ENCODE data around the gene CEBPZOS. TPM values are rescaled to one million over a fixed set of nuclear protein-coding genes. Genes with fewer than 3 reads are reported as not detected.

CEBPZOS gene
- total RNA-seq, 1 donor = 21.4 TPM

DNA sequence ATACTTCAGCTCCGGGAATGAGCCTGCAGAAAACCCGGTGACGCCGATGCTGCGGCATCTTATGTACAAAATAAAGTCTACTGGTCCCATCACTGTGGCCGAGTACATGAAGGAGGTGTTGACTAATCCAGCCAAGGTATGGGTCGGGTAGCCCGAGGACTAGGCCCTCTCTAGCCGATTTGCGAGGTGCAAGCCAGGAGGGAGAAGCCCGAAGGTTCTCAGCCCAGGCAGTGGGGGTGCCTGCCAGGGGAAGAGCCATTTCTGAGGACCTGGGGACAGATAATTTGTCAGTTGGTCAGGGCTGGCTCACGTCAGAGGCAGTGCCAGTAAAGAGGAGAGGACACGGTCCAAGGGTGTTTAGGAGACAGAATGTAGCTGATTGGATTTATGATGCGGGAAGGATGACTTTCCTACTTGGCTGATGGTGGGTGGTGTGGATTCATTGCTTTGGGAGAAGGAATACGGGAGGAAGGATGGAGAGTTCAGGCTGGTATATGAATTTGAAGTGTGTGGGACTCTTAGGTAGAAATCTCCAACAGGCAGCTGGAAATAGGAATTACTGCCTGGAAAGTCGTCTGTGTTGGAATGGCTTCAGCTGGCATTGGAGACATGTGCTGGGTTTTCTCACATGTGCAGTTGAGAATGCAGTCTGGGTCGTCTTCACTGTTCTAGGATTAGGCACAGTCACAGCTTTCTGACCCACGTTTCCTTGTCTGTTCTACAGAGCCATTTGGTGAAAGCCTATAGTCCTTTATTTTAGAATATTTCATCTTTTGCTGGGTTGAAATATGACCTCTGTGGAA lies 36.0 kb downstream of the CEBPZOS start:
- DNase-seq (ENCODE audit: insufficient read length, low spot score, missing footprints) = no peak
- peaks cover 80% of the 10 kb centered on the region for H3K79me2 ChIP-seq (ENCODE audit: insufficient read depth, low read length)
- H3K27me3 ChIP-seq (ENCODE audit: insufficient read depth, low read length) = no peaks in the 10 kb centered on the region
- H3K27ac ChIP-seq (ENCODE audit: low read depth, low read length) = peak overlapping the region; percentile 98
- H2AFZ ChIP-seq (ENCODE audit: low read length) = peak overlapping the region; percentile 94
- TF ChIP-seq, protein P1, sequence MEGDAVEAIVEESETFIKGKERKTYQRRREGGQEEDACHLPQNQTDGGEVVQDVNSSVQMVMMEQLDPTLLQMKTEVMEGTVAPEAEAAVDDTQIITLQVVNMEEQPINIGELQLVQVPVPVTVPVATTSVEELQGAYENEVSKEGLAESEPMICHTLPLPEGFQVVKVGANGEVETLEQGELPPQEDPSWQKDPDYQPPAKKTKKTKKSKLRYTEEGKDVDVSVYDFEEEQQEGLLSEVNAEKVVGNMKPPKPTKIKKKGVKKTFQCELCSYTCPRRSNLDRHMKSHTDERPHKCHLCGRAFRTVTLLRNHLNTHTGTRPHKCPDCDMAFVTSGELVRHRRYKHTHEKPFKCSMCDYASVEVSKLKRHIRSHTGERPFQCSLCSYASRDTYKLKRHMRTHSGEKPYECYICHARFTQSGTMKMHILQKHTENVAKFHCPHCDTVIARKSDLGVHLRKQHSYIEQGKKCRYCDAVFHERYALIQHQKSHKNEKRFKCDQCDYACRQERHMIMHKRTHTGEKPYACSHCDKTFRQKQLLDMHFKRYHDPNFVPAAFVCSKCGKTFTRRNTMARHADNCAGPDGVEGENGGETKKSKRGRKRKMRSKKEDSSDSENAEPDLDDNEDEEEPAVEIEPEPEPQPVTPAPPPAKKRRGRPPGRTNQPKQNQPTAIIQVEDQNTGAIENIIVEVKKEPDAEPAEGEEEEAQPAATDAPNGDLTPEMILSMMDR (IDR thresholded peaks at IDR 0.05; ENCODE audit: extremely low read depth, low read depth, low read length) = no peak
- peaks cover 23% of the 10 kb centered on the region for H4K20me1 ChIP-seq (ENCODE audit: insufficient read depth, low read length)
- peak overlapping the region; percentile 86 for H3K4me3 ChIP-seq (ENCODE audit: insufficient read depth, low read length)
- H3K4me2 ChIP-seq (ENCODE audit: insufficient read depth, low read length) = peak overlapping the region; percentile 86
- peaks cover 17% of the 10 kb centered on the region for H3K36me3 ChIP-seq (ENCODE audit: insufficient read depth, low read length)
- H3K4me1 ChIP-seq (ENCODE audit: insufficient read depth, low read length) = peaks cover 20% of the 10 kb centered on the region
- H3K9me3 ChIP-seq (ENCODE audit: low read depth, low read length) = no peaks in the 10 kb centered on the region

DNA sequence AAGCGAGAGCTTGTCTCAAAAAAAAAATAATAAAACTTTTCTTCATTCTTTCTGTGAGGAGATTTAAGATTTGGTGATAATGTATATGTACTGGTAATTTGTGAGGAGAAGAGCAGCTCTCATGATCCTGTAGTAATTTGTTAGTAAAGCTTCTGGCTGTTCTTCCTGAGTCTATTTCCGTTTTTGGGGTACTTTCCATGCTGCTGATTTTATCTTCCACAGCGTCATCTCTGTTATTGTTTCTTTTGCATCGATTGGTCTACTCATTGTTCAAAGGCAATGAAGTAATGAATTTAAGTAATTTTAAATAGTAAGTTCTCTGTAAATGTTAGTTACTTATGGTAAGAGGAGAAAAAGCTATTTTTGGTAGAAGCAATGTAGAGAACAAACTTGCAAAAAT lies 47.1 kb downstream of the CEBPZOS start:
- TF ChIP-seq, protein P1 (IDR thresholded peaks at IDR 0.05; ENCODE audit: extremely low read depth, low read depth, low read length) = no peak
- H3K27ac ChIP-seq (ENCODE audit: low read depth, low read length) = no peak overlapping the region
- no peaks in the 10 kb centered on the region for H3K79me2 ChIP-seq (ENCODE audit: insufficient read depth, low read length)
- DNase-seq (ENCODE audit: insufficient read length, low spot score, missing footprints) = no peak
- no peaks in the 10 kb centered on the region for H3K27me3 ChIP-seq (ENCODE audit: insufficient read depth, low read length)
- H2AFZ ChIP-seq (ENCODE audit: low read length) = no peak overlapping the region
- H3K9me3 ChIP-seq (ENCODE audit: low read depth, low read length) = no peaks in the 10 kb centered on the region
- H3K4me3 ChIP-seq (ENCODE audit: insufficient read depth, low read length) = no peak overlapping the region
- H3K36me3 ChIP-seq (ENCODE audit: insufficient read depth, low read length) = peaks cover 43% of the 10 kb centered on the region
- H4K20me1 ChIP-seq (ENCODE audit: insufficient read depth, low read length) = no peaks in the 10 kb centered on the region
- H3K4me1 ChIP-seq (ENCODE audit: insufficient read depth, low read length) = no peaks in the 10 kb centered on the region
- H3K4me2 ChIP-seq (ENCODE audit: insufficient read depth, low read length) = no peak overlapping the region

DNA sequence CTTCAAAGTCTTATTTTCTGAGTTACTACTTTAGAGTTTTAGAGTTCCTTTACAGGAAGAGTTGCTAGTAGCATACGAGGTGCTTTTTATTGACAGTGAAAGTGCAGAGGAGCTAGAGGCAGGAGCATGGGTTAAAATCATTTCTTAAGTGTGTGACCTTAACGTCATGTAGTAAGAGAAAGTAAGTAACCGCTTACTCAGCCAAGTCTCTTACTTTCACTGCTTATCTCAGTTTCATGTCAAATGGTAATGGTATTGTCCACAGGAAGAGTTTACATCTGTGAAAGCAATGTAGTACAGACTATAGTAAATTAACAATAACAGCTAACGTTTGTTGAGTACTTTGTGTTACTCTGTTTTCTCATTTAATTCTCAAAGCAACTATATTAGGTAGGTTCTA lies 47.7 kb downstream of the CEBPZOS start:
- DNase-seq (ENCODE audit: insufficient read length, low spot score, missing footprints) = no peak
- TF ChIP-seq, protein P1 (IDR thresholded peaks at IDR 0.05; ENCODE audit: extremely low read depth, low read depth, low read length) = no peak
- H3K4me3 ChIP-seq (ENCODE audit: insufficient read depth, low read length) = no peak overlapping the region
- H3K79me2 ChIP-seq (ENCODE audit: insufficient read depth, low read length) = no peaks in the 10 kb centered on the region
- H3K27me3 ChIP-seq (ENCODE audit: insufficient read depth, low read length) = no peaks in the 10 kb centered on the region
- H3K36me3 ChIP-seq (ENCODE audit: insufficient read depth, low read length) = peaks cover 48% of the 10 kb centered on the region
- no peaks in the 10 kb centered on the region for H3K9me3 ChIP-seq (ENCODE audit: low read depth, low read length)
- no peak overlapping the region for H2AFZ ChIP-seq (ENCODE audit: low read length)
- H3K4me1 ChIP-seq (ENCODE audit: insufficient read depth, low read length) = no peaks in the 10 kb centered on the region
- H3K27ac ChIP-seq (ENCODE audit: low read depth, low read length) = no peak overlapping the region
- H4K20me1 ChIP-seq (ENCODE audit: insufficient read depth, low read length) = no peaks in the 10 kb centered on the region
- H3K4me2 ChIP-seq (ENCODE audit: insufficient read depth, low read length) = no peak overlapping the region

DNA sequence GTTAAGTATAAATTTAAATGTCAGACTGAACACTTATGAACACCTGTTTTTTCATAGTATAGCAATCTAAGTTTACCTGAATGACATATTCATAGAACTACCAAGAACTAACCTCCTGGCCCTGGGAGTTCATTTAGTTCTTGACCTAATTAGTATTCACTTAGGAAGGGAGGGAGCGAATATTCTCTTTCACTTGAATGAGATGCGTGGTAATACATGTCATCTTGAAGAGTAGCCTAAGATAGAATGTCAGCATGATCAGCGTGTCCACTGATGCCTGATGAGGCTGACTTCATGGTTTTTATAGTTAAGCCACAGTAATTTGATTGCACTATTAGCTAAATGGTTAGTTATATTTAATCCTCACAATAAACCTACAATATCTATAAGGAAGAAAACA lies 48.5 kb downstream of the CEBPZOS start:
- Histone ChIP-seq H3K4me3 (ENCODE audit: insufficient read depth, low read length) (no peak overlapping the region), H2AFZ (ENCODE audit: low read length) (no peak overlapping the region), H4K20me1 (ENCODE audit: insufficient read depth, low read length) (no peaks in the 10 kb centered on the region), H3K9me3 (ENCODE audit: low read depth, low read length) (no peaks in the 10 kb centered on the region), H3K27ac (ENCODE audit: low read depth, low read length) (no peak overlapping the region), H3K4me2 (ENCODE audit: insufficient read depth, low read length) (no peak overlapping the region), H3K27me3 (ENCODE audit: insufficient read depth, low read length) (no peaks in the 10 kb centered on the region), H3K36me3 (ENCODE audit: insufficient read depth, low read length) (peaks cover 46% of the 10 kb centered on the region), H3K79me2 (ENCODE audit: insufficient read depth, low read length) (no peaks in the 10 kb centered on the region), H3K4me1 (ENCODE audit: insufficient read depth, low read length) (no peaks in the 10 kb centered on the region)
- DNase-seq (ENCODE audit: insufficient read length, low spot score, missing footprints) = no peak
- TF ChIP-seq, protein P1 (IDR thresholded peaks at IDR 0.05; ENCODE audit: extremely low read depth, low read depth, low read length) = no peak

Measured in osteoblast (primary cell).